Nephron (organoid): ENCODE results near the gene TMEM168.

Experiments
- H3K27ac Mint-ChIP-seq, 3 experiments: 2 replicates each; pipeline ENCODE4 v1.8.0; 2020; ENCODE audit warnings: mixed read lengths in 3 of 3, mild to moderate bottlenecking in 2 of 3, moderate library complexity in 1 of 3
- H3K27me3 Mint-ChIP-seq: 2 replicates; pipeline ENCODE4 v1.8.0; 2021; ENCODE audit warnings: low read depth, mild to moderate bottlenecking, moderate library complexity, mixed read lengths
- H3K36me3 Mint-ChIP-seq: 2 replicates; pipeline ENCODE4 v1.8.0; 2020; ENCODE audit warnings: low read depth, mixed read lengths
- H3K4me1 Mint-ChIP-seq: 2 replicates; pipeline ENCODE4 v1.8.0; 2020; ENCODE audit warnings: mixed read lengths
- H3K4me3 Mint-ChIP-seq, 3 experiments: 2 replicates each; pipeline ENCODE4 v1.8.0; 2020; ENCODE audit warnings: mild to moderate bottlenecking in 3 of 3, mixed read lengths in 3 of 3, moderate library complexity in 2 of 3
- H3K9me3 Mint-ChIP-seq: 2 replicates; pipeline ENCODE4 v1.8.0; 2020; ENCODE audit warnings: mixed read lengths
- TF ChIP-seq, protein P1 (sequence below), 3 experiments: fragments of 200-600 bp; sonication (generic); IDR thresholded peaks; one replicate each; pipeline ENCODE4 v1.5.0; 2021; ENCODE audit warnings: antibody characterized with exemption in 3 of 3; ENCODE audit not compliant: unreplicated experiment in 3 of 3

The TMEM168 gene

DNA sequence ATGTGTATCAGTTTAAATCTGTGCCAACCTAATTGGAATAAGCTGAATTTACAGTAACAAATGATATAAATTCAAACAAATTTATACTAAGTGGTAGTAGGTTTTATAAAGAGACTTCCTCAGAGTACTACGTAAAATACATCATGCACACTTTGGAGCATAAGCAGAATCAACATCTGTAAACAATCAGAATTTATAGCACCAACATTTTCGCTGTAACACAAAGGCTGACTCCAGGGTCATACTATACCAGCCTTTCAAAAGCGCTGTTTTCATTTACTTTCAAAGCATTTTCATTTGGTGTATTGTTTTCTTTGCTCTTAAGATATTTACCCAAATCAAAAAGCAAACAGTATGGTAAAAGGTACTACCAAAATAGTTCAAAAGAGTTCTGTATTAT, 29.3 kb upstream of the TMEM168 start:
- no peaks in the 10 kb centered on the region for H3K4me1 Mint-ChIP-seq
- H3K27ac Mint-ChIP-seq: no peak overlapping the region

DNA sequence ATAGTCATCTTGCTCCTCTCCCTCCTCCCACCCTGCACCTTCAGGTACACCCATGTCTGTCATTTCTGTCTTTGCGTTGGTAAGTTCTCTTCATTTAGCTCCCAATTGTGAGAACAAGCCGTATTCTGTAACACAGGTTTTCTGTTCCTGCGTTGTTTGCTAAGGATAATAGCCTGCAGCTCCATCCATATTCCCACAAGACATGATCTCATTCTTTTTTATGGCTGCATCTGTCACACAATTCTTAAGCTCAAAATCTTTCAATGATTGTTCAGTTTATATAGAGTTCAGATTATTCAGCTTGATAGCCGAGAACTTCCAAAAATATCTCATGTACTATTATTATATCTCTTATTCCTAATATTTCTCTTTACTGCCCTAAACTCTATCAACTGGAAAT, 16.0 kb upstream of the TMEM168 start:
- Mint-ChIP-seq H3K4me3 (no peak overlapping the region), H3K27ac (no peak overlapping the region)
- TF ChIP-seq, protein P1, sequence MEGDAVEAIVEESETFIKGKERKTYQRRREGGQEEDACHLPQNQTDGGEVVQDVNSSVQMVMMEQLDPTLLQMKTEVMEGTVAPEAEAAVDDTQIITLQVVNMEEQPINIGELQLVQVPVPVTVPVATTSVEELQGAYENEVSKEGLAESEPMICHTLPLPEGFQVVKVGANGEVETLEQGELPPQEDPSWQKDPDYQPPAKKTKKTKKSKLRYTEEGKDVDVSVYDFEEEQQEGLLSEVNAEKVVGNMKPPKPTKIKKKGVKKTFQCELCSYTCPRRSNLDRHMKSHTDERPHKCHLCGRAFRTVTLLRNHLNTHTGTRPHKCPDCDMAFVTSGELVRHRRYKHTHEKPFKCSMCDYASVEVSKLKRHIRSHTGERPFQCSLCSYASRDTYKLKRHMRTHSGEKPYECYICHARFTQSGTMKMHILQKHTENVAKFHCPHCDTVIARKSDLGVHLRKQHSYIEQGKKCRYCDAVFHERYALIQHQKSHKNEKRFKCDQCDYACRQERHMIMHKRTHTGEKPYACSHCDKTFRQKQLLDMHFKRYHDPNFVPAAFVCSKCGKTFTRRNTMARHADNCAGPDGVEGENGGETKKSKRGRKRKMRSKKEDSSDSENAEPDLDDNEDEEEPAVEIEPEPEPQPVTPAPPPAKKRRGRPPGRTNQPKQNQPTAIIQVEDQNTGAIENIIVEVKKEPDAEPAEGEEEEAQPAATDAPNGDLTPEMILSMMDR (IDR thresholded peaks at IDR 0.05; ENCODE audit: unreplicated experiment in 3 of 3): no peak

More for the DNA sequence above, 29.3 kb upstream of the TMEM168 start:
- H3K27me3 Mint-ChIP-seq: no peaks in the 10 kb centered on the region
- H3K4me3 Mint-ChIP-seq: no peak overlapping the region
- H3K9me3 Mint-ChIP-seq: peaks cover 22% of the 10 kb centered on the region
- peaks cover 39% of the 10 kb centered on the region for H3K36me3 Mint-ChIP-seq
- TF ChIP-seq, protein P1 (IDR thresholded peaks at IDR 0.05; ENCODE audit: unreplicated experiment in 3 of 3): no peak

DNA sequence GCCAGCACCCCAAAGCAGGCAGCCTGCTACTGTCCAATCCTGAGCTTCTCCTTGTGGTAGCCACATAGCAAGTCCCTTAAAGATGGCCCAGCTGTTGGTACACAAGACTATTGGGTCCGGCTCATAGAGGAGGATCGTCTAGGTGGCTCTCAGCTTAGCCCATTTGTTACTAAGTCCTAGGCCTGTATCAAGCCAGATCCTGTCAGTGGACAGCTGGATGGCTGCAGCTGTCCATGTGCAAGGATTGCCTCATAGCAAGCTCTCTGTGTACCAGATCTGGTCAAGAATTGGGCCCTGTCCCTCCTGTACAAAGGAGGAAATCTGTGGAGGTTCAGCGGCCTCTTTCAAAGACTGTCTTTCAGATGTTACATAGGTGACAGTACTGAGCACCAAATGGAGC, 12.2 kb upstream of the TMEM168 start:
- H3K4me1 Mint-ChIP-seq: peaks cover 12% of the 10 kb centered on the region
- no peaks in the 10 kb centered on the region for H3K9me3 Mint-ChIP-seq
- TF ChIP-seq, protein P1 (IDR thresholded peaks at IDR 0.05; ENCODE audit: unreplicated experiment in 3 of 3): no peak
- H3K27ac Mint-ChIP-seq: no peak overlapping the region
- no peak overlapping the region for H3K4me3 Mint-ChIP-seq
- H3K36me3 Mint-ChIP-seq: no peaks in the 10 kb centered on the region
- H3K27me3 Mint-ChIP-seq: no peaks in the 10 kb centered on the region

More for the DNA sequence above, 16.0 kb upstream of the TMEM168 start:
- Mint-ChIP-seq H3K9me3 (peaks cover 2% of the 10 kb centered on the region), H3K36me3 (no peaks in the 10 kb centered on the region), H3K4me1 (no peaks in the 10 kb centered on the region), H3K27me3 (no peaks in the 10 kb centered on the region)

DNA sequence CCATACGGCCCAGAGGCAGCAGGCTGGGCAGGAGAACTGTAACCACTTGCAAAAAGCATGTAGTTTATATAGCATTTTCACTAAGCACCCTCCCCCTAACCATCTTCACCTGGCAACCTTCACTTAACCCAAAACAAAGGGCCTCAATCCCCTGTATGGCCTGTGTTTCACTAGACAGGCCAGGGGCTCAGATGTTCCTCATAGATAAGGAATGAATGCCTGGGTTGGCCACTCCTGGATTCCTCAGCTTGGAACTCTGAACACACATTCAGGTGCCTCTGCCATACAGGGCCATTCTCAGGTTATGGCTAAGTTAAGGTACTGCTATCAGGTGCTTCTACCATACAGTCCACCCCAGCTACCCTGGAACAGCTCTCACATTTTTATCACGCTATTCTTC, 10.3 kb upstream of the TMEM168 start:
- Mint-ChIP-seq H3K36me3 (no peaks in the 10 kb centered on the region), H3K4me3 (no peak overlapping the region), H3K27ac (no peak overlapping the region), H3K4me1 (peaks cover 12% of the 10 kb centered on the region), H3K27me3 (no peaks in the 10 kb centered on the region), H3K9me3 (no peaks in the 10 kb centered on the region)
- TF ChIP-seq, protein P1 (IDR thresholded peaks at IDR 0.05; ENCODE audit: unreplicated experiment in 3 of 3): no peak

DNA sequence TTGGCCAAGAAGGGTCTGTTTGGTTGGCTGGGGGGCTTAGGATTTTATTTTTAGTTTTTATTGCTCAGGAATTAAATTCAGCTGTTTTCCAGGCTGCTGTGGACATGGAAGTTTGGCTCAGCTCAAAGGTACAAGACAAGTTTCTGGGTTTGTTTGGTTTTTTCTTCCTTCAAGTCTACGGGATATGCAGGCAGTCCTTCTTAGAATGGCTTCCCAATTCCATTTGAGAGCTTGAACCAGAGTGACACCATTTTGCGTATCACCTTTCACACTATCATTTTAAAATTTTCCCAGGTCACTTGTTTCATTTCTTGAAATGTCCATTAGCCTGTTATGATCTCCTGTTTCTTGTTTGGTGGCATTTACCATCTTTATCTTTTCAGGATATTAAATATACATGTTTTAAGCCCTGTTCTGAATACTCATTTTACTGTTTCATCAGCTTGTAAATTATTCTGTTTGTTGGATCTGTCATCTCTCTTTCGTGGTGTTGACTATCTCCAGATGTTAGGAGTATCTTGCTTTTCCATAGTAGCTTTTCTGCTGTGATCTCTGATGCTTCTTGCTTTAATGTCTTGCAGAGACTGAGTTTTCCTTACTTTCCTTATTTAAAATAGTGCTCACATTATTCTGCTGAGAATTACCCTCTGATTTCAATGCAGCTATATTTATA, 9.4 kb upstream of the TMEM168 start:
- Mint-ChIP-seq H3K27ac (peak overlapping the region in 1 of 3 experiments; percentile 6), H3K9me3 (no peaks in the 10 kb centered on the region), H3K4me3 (no peak overlapping the region), H3K36me3 (no peaks in the 10 kb centered on the region), H3K4me1 (peaks cover 12% of the 10 kb centered on the region), H3K27me3 (no peaks in the 10 kb centered on the region)
- TF ChIP-seq, protein P1 (IDR thresholded peaks at IDR 0.05; ENCODE audit: unreplicated experiment in 3 of 3): no peak
